NCI-H446 (cell line): ENCODE results near the gene EEFSEC.
A peak's percentile ranks its signal among the peaks of the same experiment; 100 is the strongest.

Source experiments
- DNase-seq, 2 experiments: peaks; one replicate each; lab custom pipeline; 2025; lab: John Stamatoyannopoulos, UW

Gene EEFSEC

GRCh38 chr3:128367761-128368160, 214.5 kb downstream of the EEFSEC start:
- no peak for DNase-seq

GRCh38 chr3:128368626-128369025, 215.3 kb downstream of the EEFSEC start:
- no peak for DNase-seq

GRCh38 chr3:128369121-128369703, 215.9 kb downstream of the EEFSEC start:
- DNase-seq = no peak

- DNase-seq = no peak
Measured at GRCh38 chr3:128369881-128370642, 216.8 kb downstream of the EEFSEC start.

GRCh38 chr3:128372281-128372680, 219.0 kb downstream of the EEFSEC start:
- DNase-seq = no peak

- DNase-seq = no peak
Measured at GRCh38 chr3:128372707-128373533, 219.6 kb downstream of the EEFSEC start.

- no peak for DNase-seq
Measured at GRCh38 chr3:128374746-128375445, 221.6 kb downstream of the EEFSEC start.

- DNase-seq = no peak
Measured at GRCh38 chr3:128376516-128376915, 223.2 kb downstream of the EEFSEC start.

GRCh38 chr3:128378631-128379347, 225.5 kb downstream of the EEFSEC start:
- no peak for DNase-seq

- DNase-seq = no peak
Measured at GRCh38 chr3:128379367-128380160, 226.3 kb downstream of the EEFSEC start.

GRCh38 chr3:128380295-128380694, 227.0 kb downstream of the EEFSEC start:
- no peak for DNase-seq

GRCh38 chr3:128380719-128381118, 227.4 kb downstream of the EEFSEC start:
- no peak for DNase-seq

- no peak for DNase-seq
Measured at GRCh38 chr3:128381609-128382008, 228.3 kb downstream of the EEFSEC start.

- peak in 1 of 2 experiments; percentile 61 for DNase-seq
Measured at GRCh38 chr3:128382221-128382807, 229.0 kb downstream of the EEFSEC start.

- DNase-seq = peak; percentile 18 to 73
Measured at GRCh38 chr3:128383316-128384235, 230.3 kb downstream of the EEFSEC start.

- no peak for DNase-seq
Measured at GRCh38 chr3:128385080-128385832, 232.0 kb downstream of the EEFSEC start.

- DNase-seq = no peak
Measured at GRCh38 chr3:128388932-128389331, 235.7 kb downstream of the EEFSEC start.

- no peak for DNase-seq
Measured at GRCh38 chr3:128390867-128391266, 237.6 kb downstream of the EEFSEC start.
